Right ventricle myocardium inferior (tissue), 1 donor: ENCODE measurements around the gene DYRK1A. TPM values are rescaled to one million over a fixed set of nuclear protein-coding genes. Genes with fewer than 3 reads are reported as not detected.
A peak's percentile ranks its signal among the peaks of the same experiment; 100 is the strongest.
"Not testable (repeated sequence)": the region's sequence is repeated elsewhere in the genome, so short reads cannot be mapped to it uniquely, and the experiment has no call there.

ENCODE experiments used
- ATAC-seq: fragments of 200-7000 bp; cut with Tn5 transposase; one replicate; pipeline ENCODE4 v1.9.1; 2020; ENCODE audit warnings: mild to moderate bottlenecking, moderate library complexity
- DNase-seq: peaks from one replicate; pipeline ENCODE4 v3.0.0; 2021; ENCODE audit errors: missing footprints
- intact Hi-C: fragments of 100-400 bp; cut with DNase I; formaldehyde crosslinking; loops from one replicate; pipeline ENCODE4 v1.11.0; 2022
- total RNA-seq: library from RNA; stranded (reverse); fragmentation: NEBNext Ultra II Directional; extraction: Animal tissue kit (Norgen Biotek cat#: 25700); gene quantifications from one replicate; pipeline ENCODE4 v1.2.1, GENCODE V29; 2021
- donor health status: DM: no; HTN: yes; CAD: no; lungs with severe emphysema.

Gene DYRK1A
- total RNA-seq, 1 donor from 2014 or later = 63.5 TPM

DNA sequence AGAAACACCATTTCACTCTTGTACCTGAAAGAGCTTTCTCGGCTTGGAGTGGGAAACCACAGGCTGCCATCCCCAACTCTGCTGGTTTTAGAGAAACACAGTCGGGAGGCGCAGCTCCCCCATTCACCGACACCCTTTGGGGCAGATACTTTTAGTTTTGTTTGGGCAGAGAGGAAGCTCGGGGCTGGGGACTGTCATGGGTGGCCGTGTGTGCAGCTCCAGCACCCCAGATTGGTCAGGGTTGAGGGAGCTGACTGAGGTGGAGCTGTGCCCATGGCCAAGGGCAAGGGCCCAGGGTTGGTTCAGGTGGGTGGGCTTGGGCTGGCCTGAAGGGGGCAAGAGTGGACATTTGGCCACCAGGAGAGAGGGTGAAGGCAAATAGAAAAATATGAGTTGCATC is 163.1 kb downstream of the DYRK1A start:
- intact Hi-C loops = no loop called here
- DNase-seq = no peak
- ATAC-seq = no peak

DNA sequence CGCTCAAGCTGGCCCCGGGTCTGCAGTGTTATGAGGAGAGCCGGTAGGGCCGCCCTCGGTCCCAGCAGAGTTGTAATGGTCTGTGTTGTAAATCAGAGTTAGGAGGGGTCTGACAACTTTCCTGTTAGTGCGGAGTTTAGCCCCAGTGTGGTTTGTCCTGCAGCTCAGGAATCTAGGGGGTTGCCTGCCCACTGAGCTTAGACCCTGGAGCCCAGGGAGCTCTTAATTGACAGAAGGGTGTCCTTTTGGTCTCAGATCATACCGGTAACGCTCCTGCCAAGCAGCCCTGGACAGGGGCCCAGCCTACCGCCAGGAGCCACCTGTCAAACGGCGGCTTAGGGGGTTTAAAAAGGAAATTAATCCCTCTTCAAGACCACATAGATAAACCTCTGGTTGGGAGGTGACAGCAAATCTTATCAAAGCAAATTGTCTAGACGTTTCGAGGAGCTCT is 164.4 kb downstream of the DYRK1A start:
- ATAC-seq (peak; percentile 5), DNase-seq (no peak)
- intact Hi-C loops = loop anchor here (1.0 kb wide), 1 partner anchor 25 kb away; no protein-coding TSS in a partner anchor

DNA sequence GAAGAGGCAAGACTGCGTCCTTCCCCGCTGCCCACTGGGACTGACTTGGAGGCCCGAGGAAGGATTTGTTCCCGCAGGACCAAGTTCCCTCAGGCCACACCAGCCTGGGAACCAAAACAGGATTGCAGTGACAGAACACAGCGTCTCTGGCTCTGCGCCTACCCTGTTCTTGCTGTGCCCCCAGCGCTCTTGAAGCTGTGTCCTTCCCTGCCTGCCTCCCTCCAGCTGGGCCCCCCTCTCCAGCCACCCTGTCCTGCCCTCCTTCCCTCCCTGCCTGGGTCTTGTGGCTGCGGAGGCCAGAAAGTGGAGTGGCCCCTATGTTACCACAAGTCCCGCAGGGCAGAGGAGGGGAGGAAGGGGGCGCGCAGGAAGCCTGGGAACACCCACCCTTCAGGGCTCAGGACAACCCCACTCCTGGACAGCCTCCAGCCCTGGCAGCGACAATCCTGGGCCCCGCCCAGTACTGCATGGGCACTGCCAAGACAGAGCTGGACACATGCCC is 164.9 kb downstream of the DYRK1A start:
- intact Hi-C loops = loop anchor here (1.0 kb wide), 1 partner anchor 25 kb away; no protein-coding TSS in a partner anchor
- peak; percentile 80 for DNase-seq
- ATAC-seq = peak; percentile 90

DNA sequence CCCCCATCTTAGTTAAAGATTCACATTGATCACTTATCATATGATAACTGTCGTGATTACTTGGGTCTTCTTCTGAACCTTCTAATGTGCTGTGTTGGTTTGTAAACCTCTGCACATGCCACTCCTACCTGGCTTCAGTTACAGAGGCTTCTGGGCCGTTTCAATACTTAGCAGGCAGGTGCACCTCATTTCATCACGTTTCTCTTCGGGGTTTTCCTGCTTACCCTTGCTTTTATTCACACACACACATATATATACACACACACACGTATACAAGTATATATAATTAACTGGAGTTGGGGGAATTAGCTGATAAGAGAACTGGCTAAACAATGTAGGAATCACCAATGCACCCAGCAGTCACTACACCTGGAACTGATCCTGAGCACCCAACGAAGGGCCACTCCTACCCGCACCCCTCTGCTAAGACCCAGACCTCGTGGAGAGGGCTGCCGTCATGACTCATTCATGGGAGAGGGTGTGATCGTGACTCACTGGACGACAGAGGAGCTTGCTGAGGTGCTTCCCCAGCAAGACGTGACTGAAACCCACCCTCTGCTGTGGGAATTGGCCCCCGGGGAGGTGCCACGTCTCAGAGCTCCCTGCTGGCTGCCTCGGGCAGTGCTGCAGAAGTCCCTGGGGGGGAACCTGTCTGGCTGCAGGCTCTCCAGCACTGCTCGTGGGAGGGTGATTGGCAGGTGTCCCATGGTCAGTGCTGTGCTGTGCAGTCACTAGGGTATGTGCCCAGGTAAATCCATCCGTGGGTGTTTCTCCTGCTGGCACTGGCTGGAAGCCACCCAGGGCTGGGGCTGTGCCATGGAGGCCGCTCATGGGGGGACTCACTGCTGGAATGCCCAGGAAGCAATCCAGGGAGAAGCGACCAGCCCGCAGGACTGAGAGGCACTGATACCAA is 166.6 kb downstream of the DYRK1A start:
- no peak for DNase-seq
- intact Hi-C loops = no loop called here

DNA sequence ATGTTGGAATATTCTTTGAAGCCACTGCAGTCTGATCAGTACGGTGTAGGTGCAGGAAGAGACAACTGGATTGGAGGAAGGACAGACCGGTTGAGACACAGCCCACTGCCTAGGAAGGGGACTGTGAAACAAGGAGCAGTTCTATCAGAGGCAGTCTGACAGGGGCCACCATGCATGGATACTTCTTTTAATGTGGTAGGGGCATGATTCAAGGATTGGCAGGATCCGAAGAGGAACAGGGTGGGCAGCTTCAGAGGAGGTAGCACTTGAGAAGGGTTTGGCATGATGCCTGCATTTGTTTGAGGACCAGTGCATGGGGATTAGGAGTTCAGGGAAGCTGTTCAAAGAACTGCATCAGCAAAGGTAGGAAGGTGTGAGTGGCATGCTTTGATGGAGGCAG is 167.9 kb downstream of the DYRK1A start:
- DNase-seq (no peak), ATAC-seq (no peak)
- intact Hi-C loops = no loop called here

More for the DNA sequence above, 166.6 kb downstream of the DYRK1A start:
- no peak for ATAC-seq

- no peak for DNase-seq
- ATAC-seq = no peak
- intact Hi-C loops = no loop called here
Observed at GRCh38 chr21:37535130-37535529, 168.6 kb downstream of the DYRK1A start.

- DNase-seq (no peak), ATAC-seq (no peak)
- intact Hi-C loops = no loop called here
Observed at GRCh38 chr21:37535672-37536071, 169.1 kb downstream of the DYRK1A start.

DNA sequence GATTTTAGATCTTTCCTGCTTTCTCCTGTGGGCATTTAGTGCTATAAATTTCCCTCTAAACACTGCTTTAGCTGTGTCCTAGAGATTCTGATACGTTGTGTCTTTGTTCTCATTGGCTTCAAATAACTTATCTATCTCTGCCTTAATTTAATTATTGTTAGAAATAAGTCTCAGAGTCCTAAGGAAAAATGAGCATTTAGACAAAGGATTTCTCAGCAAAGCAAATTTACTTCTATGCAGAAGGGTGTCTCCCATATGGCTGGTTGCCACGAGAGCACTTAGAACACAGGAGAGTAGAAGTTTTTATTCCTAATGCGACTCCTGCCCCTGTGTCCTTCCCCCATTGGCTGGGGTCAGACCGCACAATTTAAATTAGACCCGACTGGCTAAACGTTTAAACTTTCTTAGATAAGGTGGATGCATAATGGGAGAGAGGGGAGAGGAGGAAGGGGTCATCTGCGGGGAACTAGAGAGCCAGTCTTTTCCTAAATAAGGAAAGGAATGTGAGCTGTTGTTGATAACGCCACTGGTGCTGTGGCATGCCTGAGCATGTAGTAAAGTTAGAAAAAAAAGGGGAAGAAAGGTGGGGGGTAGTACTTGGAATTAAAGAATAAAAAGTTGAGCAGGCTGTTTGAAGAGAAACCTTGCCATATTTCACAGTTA is 170.2 kb downstream of the DYRK1A start:
- DNase-seq (no peak), ATAC-seq (no peak)
- intact Hi-C loops = no loop called here

DNA sequence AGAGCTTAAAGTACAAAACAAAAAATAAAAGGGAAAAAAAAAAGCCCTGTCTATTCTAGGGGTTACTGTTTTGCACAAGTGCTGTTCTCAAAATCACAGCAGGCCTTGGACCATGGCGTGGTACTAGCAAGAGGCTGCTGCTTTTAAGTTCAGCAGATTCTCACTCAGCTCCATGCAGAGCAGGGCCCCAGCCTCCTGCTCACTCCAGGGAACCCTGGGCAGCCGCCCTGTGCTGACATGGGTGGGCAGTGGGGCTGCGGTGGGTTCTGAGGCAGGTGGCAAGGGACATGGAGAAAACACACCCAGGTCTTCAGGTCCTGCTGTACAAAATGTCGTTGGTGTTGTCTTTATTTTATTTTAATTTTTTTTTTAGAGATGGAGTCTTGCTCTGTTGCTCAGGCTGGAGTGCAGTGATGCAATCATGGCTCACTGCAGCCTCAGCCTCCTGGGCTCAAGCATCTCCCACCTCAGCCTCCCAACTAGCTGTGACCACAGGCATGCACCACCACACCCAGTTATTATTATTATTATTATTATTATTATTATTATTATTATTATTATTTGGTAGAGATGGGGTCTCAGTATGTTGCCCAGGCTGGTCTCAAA is 170.9 kb downstream of the DYRK1A start:
- intact Hi-C loops = no loop called here
- ATAC-seq (no peak), DNase-seq (no peak)

DNA sequence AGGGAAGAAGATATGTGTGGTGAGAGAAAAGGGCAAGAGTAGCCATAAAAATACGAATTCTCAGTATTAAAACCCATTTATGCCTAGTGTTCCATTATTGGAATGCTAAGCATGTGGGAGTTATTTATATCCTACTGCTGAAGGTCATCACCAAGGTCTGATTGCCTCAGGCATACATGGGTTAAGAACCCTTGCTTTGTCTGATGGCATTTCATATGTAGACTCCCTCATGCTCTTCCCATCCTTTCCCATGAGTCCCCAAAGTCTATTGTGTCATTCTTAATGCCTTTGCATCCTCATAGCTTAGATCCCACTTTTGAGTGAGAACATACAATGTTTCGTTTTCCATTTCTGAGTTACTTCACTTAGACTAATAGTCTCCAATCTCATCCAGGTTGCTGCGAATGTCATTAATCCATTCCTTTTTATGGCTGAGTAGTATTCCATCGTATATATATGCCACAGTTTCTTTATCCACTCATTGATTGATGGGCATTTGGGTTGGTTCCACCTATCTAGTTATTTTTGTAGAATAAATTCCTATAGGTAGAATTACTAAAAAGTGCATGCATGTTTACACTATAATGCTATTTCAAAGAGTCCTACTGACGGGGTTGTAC is 172.5 kb downstream of the DYRK1A start:
- intact Hi-C loops = no loop called here
- no peak for DNase-seq
- ATAC-seq = no peak

- DNase-seq, intact Hi-C loops, ATAC-seq: not testable (repeated sequence)
Observed at GRCh38 chr21:37541128-37541527, 174.6 kb downstream of the DYRK1A start.

DNA sequence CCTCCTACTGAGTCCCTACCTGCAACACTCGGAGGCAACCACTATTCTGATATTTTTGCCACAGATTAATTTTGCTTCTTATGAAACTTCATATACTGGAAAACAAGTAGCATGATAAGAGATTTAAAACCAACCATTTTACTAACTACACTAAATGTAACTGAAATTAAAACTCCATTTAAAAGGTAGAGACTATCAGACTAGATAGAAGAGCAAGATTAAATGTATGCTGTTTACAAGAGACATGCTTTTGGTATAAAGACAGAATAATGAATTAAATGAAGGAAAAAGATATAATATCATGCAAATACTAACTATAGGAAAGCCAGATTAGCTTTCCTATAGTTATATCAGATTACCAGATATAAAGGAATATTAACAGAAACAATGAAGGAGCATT is 175.9 kb downstream of the DYRK1A start:
- intact Hi-C loops = no loop called here
- DNase-seq = no peak

DNA sequence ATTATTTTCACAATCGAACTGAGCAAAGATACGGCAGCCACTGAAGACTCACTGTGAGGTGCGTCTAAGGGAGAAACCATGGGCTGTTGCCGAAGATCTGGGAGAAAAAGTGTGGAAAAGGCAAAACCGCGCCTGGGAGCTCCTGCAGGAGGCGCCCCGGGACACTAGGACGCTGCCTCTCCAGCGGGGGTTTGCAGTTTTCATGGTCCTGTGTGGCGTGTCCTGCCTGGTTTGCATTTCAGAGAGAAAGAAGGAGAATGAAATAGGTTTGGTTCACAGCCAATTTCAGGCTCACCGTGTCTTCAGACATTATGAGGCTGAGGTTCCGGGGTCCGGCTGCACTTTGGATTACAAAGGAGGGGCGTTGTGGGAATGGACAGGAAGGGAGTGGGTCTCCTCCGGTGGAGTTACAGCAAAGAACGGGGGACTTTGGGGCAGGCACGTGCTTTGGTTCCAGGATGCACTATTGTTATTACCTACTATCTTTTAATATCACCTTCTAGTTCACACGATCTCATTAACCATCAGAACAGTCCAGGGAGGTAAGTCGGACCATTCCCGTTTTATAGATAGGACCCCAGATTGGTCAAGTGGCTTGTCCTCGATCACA is 179.8 kb downstream of the DYRK1A start:
- DNase-seq (no peak), ATAC-seq (no peak)
- intact Hi-C loops = no loop called here

More for the DNA sequence above, 175.9 kb downstream of the DYRK1A start:
- no peak for ATAC-seq

DNA sequence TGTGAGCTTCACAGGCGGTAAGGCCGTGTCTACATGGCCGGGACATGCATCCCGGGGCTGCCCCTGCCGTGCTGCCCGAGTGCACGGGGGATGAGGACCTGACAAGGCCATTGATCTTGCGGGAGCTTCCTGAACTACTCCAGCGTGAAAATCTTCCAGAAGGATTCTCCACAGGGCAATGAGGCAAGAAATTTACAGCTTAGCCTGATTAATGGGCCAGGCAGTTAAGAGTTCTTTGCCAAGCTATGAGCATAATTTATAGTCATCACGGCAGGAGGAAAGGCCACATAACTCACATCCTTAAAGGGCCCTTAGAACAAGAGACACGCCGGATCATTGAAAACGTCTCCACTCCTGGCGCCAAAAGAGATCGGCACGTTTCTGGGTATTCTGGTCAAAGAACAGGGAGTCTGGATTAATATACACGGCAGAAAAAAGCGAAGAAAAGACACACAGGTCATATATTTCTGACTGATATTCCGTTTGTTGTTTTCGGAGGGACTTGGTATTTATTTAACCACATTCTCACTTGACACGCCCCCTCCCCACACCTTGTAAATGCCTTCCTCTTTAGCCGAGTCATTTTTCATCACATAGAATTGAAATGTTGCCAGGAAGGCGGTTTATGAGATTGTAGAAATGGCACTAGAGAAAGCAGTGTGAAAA is 180.5 kb downstream of the DYRK1A start:
- DNase-seq = no peak
- intact Hi-C loops = no loop called here
- no peak for ATAC-seq

DNA sequence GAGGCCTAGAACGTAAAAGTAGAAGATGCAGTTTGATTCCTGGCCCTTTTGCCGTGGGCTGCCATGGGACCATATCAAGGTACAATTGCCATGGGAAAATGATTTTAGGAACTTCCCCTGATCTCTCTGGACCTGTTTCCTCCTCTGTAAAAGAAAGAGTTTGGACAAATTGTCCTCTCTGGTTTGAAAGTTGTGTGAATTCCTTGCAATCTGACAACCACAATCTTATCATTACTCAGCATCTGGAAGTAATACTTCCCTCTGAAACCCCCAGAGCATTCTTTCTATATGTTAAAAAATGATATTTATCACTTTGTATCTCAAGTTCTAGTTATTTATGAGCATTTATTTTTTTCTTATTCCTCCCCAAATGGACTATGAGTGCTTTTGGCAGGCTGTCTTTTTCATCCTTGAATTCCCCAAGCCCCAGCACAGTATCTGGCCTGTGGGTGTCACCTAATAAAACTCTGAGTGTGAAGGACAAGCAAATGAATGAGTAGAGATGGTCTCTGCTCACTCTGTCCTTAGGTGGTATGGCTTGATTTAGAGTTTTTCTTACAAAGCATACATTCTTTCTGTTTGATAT is 181.1 kb downstream of the DYRK1A start:
- intact Hi-C loops = no loop called here
- ATAC-seq = no peak
- no peak for DNase-seq

- ATAC-seq (no peak), DNase-seq (no peak)
- intact Hi-C loops = no loop called here
Observed at GRCh38 chr21:37548521-37548981, 182.0 kb downstream of the DYRK1A start.

GRCh38 chr21:37549730-37550129 is 183.2 kb downstream of the DYRK1A start:
- DNase-seq, intact Hi-C loops, ATAC-seq: not testable (repeated sequence)
